ENCODE measurements around the gene PAM16.
"Not testable (repeated sequence)": the region's sequence is repeated elsewhere in the genome, so short reads cannot be mapped to it uniquely, and the experiment has no call there.

Gene PAM16

GRCh38 chr16:4350787-4351659 is at the start of gene PAM16:
TSS of gene PAM16 (minus strand) at chr16:4351321. CDS start at chr16:4351234, 87 bp downstream.
- no peaks in the 10 kb centered on the region for H3K9me3 Mint-ChIP-seq
- ATAC-seq (peak; percentile 93), DNase-seq (ENCODE audit: low spot score in 2 of 2) (peak; percentile 98 to 100)
- peak within 1 kb of the TSS; percentile 83 for H3K4me3 Mint-ChIP-seq
- H3K4me1 Mint-ChIP-seq, result peaks cover 13% of the 10 kb centered on the region
- peaks cover 62% of the 10 kb centered on the region for H3K36me3 Mint-ChIP-seq
- H3K27ac Mint-ChIP-seq, result peak within 1 kb of the TSS; percentile 92

GRCh38 chr16:4399001-4399730 is 48.0 kb upstream of the PAM16 start:
- H3K4me3 Mint-ChIP-seq, result no peak overlapping the region
- H3K9me3 Mint-ChIP-seq, result no peaks in the 10 kb centered on the region
- ATAC-seq, result no peak
- peaks cover 100% of the 10 kb centered on the region for H3K36me3 Mint-ChIP-seq
- DNase-seq (ENCODE audit: low spot score in 2 of 2), result no peak
- H3K4me1 Mint-ChIP-seq, result peaks cover 28% of the 10 kb centered on the region
- H3K27ac Mint-ChIP-seq, result peak overlapping the region; percentile 79

- peak overlapping the region; percentile 60 for H3K27ac Mint-ChIP-seq
Measured at GRCh38 chr16:4395055-4395726, 44.1 kb upstream of the PAM16 start.

GRCh38 chr16:4393850-4394249 is 42.7 kb upstream of the PAM16 start:
- H3K27ac Mint-ChIP-seq; DNase-seq (ENCODE audit: low spot score in 2 of 2): not testable (repeated sequence)

More at GRCh38 chr16:4395055-4395726, 44.1 kb upstream of the PAM16 start:
- H3K36me3 Mint-ChIP-seq, result peaks cover 80% of the 10 kb centered on the region
- ATAC-seq (no peak), DNase-seq (ENCODE audit: low spot score in 2 of 2) (no peak)
- H3K9me3 Mint-ChIP-seq, result no peaks in the 10 kb centered on the region
- H3K4me1 Mint-ChIP-seq, result peaks cover 16% of the 10 kb centered on the region
- no peak overlapping the region for H3K4me3 Mint-ChIP-seq

GRCh38 chr16:4393240-4393600 is 42.1 kb upstream of the PAM16 start:
- H3K27ac Mint-ChIP-seq, result peak overlapping the region; percentile 40
- peaks cover 74% of the 10 kb centered on the region for H3K36me3 Mint-ChIP-seq
- no peak for DNase-seq (ENCODE audit: low spot score in 2 of 2)
- no peaks in the 10 kb centered on the region for H3K9me3 Mint-ChIP-seq
- ATAC-seq, result no peak
- H3K4me3 Mint-ChIP-seq, result no peak overlapping the region
- peaks cover 6% of the 10 kb centered on the region for H3K4me1 Mint-ChIP-seq

More at GRCh38 chr16:4393850-4394249, 42.7 kb upstream of the PAM16 start:
- not testable (repeated sequence) for ATAC-seq, H3K4me1 Mint-ChIP-seq, H3K4me3 Mint-ChIP-seq, H3K9me3 Mint-ChIP-seq
- H3K36me3 Mint-ChIP-seq, result peaks cover 80% of the 10 kb centered on the region

GRCh38 chr16:4392382-4393239 is 41.5 kb upstream of the PAM16 start:
- H3K27ac Mint-ChIP-seq, result peak overlapping the region; percentile 40
- H3K4me1 Mint-ChIP-seq, result peaks cover 6% of the 10 kb centered on the region
- no peaks in the 10 kb centered on the region for H3K9me3 Mint-ChIP-seq
- peaks cover 67% of the 10 kb centered on the region for H3K36me3 Mint-ChIP-seq
- ATAC-seq (no peak), DNase-seq (ENCODE audit: low spot score in 2 of 2) (no peak)
- H3K4me3 Mint-ChIP-seq, result no peak overlapping the region

- DNase-seq (ENCODE audit: low spot score in 2 of 2) (no peak), ATAC-seq (no peak)
- Mint-ChIP-seq H3K9me3 (no peaks in the 10 kb centered on the region), H3K4me3 (no peak overlapping the region), H3K4me1 (peaks cover 6% of the 10 kb centered on the region), H3K36me3 (peaks cover 63% of the 10 kb centered on the region), H3K27ac (peak overlapping the region; percentile 23)
Measured at GRCh38 chr16:4391631-4392381, 40.7 kb upstream of the PAM16 start.

GRCh38 chr16:4390266-4391260 is 39.4 kb upstream of the PAM16 start:
- no peaks in the 10 kb centered on the region for H3K9me3 Mint-ChIP-seq
- H3K27ac Mint-ChIP-seq, result peak overlapping the region; percentile 43
- no peak overlapping the region for H3K4me3 Mint-ChIP-seq
- DNase-seq (ENCODE audit: low spot score in 2 of 2) (no peak), ATAC-seq (no peak)
- H3K4me1 Mint-ChIP-seq, result peaks cover 3% of the 10 kb centered on the region
- peaks cover 63% of the 10 kb centered on the region for H3K36me3 Mint-ChIP-seq

GRCh38 chr16:4389051-4389955 is 38.2 kb upstream of the PAM16 start:
- DNase-seq (ENCODE audit: low spot score in 2 of 2) (no peak), ATAC-seq (no peak)
- Mint-ChIP-seq H3K4me1 (no peaks in the 10 kb centered on the region), H3K9me3 (no peaks in the 10 kb centered on the region), H3K4me3 (no peak overlapping the region), H3K27ac (peak overlapping the region; percentile 43), H3K36me3 (peaks cover 57% of the 10 kb centered on the region)

GRCh38 chr16:4388271-4389021 is 37.3 kb upstream of the PAM16 start:
- DNase-seq (ENCODE audit: low spot score in 2 of 2), result no peak
- no peak for ATAC-seq
- H3K27ac Mint-ChIP-seq, result no peak overlapping the region
- no peak overlapping the region for H3K4me3 Mint-ChIP-seq
- peaks cover 54% of the 10 kb centered on the region for H3K36me3 Mint-ChIP-seq
- no peaks in the 10 kb centered on the region for H3K4me1 Mint-ChIP-seq
- H3K9me3 Mint-ChIP-seq, result no peaks in the 10 kb centered on the region

GRCh38 chr16:4387781-4388180 is 36.7 kb upstream of the PAM16 start:
- no peak overlapping the region for H3K4me3 Mint-ChIP-seq
- H3K4me1 Mint-ChIP-seq, result no peaks in the 10 kb centered on the region
- peaks cover 55% of the 10 kb centered on the region for H3K36me3 Mint-ChIP-seq
- no peaks in the 10 kb centered on the region for H3K9me3 Mint-ChIP-seq
- ATAC-seq (no peak), DNase-seq (ENCODE audit: low spot score in 2 of 2) (no peak)
- H3K27ac Mint-ChIP-seq, result no peak overlapping the region

Data from stimulated activated effector memory CD8-positive, alpha-beta T cell treated with anti-CD3 and anti-CD28 coated beads, Interleukin-12 subunit alpha, Interleukin-12 subunit beta, amount 100 ng/mL, for 72 hours (primary cell).